ENCODE data around the gene TRAPPC6A.
A peak's percentile ranks its signal among the peaks of the same experiment; 100 is the strongest.

Gene TRAPPC6A, protein sequence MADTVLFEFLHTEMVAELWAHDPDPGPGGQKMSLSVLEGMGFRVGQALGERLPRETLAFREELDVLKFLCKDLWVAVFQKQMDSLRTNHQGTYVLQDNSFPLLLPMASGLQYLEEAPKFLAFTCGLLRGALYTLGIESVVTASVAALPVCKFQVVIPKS

DNA sequence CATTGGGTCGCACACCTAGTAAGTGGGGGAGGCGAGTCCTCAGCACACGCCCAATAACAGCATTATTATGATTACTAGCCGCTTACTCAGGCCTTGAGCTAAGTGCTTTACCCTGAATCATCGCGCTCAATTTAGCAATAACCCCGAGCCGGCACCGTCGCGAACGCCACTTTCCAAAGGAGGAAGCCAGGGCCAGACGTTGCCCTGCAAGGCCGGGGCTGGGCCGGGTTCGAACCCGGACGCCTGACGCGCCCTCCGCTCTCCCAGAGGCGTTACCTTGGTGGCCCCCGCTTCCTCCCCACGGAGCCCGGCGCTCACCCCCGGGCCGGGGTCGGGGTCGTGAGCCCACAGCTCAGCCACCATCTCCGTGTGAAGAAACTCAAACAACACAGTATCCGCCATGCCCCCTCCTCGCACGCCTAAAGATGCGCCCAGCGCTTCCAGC, at the start of gene TRAPPC6A:
Gene TRAPPC6A (minus strand): TSS at position 421 of the 445 bp plus-strand sequence. CDS start 19 bp downstream, at position 402.
- no peaks in the 10 kb centered on the region for H3K9me3 ChIP-seq (ENCODE audit: control insufficient read depth in 1 of 2, low read length in 2 of 2)
- no peaks in the 10 kb centered on the region for H3K27me3 ChIP-seq (ENCODE audit: low read depth, low read length)
- peaks cover 0 to 30% of the 10 kb centered on the region in 2 donors for H3K4me1 ChIP-seq (ENCODE audit: control insufficient read depth in 1 of 2, insufficient read depth in 2 of 2, low read length in 2 of 2)
- H3K27ac ChIP-seq (ENCODE audit: low read length), result peak within 1 kb of the TSS; percentile 92
- H3K4me3 ChIP-seq (ENCODE audit: low read depth in 1 of 2, low read length in 2 of 2), result peak within 1 kb of the TSS; percentile 78 to 82
- H3K36me3 ChIP-seq (ENCODE audit: control insufficient read depth in 1 of 2, insufficient read depth in 2 of 2, low read length in 2 of 2), result peaks cover 5 to 7% of the 10 kb centered on the region in 2 donors

DNA sequence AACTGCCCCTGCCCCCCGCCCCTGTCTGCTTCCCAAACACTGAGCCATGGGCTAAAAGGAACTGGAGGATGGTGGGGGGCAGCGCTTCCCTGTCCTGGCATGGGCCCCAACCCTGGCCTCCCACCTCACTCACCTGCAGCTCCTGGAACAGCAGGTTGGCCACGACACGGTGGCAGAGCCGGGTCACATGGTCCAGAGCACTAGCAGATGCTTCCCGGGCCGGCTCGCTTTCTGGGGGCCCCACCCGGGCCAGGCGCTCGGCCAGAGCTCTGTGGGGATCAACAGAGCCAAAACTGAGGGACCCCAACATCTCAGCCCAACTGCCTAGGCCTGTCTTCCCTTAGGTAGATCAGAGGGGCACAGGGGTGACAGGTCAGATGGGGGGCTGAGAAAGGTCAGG, 46.6 kb upstream of the TRAPPC6A start:
- H3K9me3 ChIP-seq (ENCODE audit: control insufficient read depth in 1 of 2, low read length in 2 of 2), result no peaks in the 10 kb centered on the region
- H3K4me3 ChIP-seq (ENCODE audit: low read depth in 1 of 2, low read length in 2 of 2), result no peak overlapping the region
- H3K4me1 ChIP-seq (ENCODE audit: control insufficient read depth in 1 of 2, insufficient read depth in 2 of 2, low read length in 2 of 2), result no peaks in the 10 kb centered on the region
- no peaks in the 10 kb centered on the region for H3K36me3 ChIP-seq (ENCODE audit: control insufficient read depth in 1 of 2, insufficient read depth in 2 of 2, low read length in 2 of 2)
- H3K27ac ChIP-seq (ENCODE audit: low read length), result no peak overlapping the region
- no peaks in the 10 kb centered on the region for H3K27me3 ChIP-seq (ENCODE audit: low read depth, low read length)

DNA sequence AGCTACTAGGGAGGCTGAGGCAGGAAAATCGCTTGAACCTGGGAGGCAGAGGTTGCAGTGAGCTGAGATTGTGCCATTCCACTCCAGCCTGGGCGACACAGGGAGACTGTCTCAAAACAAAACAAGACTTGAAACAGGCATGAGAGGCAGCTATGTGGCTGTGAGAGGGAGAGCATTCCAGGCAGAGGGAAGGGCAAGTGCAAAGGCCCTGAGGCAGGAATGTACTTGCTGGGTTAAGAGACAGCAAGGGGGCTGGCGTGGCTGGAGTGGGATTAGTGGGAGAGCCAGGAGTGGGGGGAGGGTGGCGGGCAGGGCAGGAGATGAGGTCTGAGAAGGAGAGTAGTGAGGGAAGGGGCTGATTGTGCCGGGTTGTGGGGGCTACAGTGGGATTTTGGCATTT, 45.8 kb upstream of the TRAPPC6A start:
- H3K9me3 ChIP-seq (ENCODE audit: control insufficient read depth in 1 of 2, low read length in 2 of 2), result no peaks in the 10 kb centered on the region
- no peaks in the 10 kb centered on the region for H3K27me3 ChIP-seq (ENCODE audit: low read depth, low read length)
- no peak overlapping the region for H3K4me3 ChIP-seq (ENCODE audit: low read depth in 1 of 2, low read length in 2 of 2)
- no peaks in the 10 kb centered on the region for H3K36me3 ChIP-seq (ENCODE audit: control insufficient read depth in 1 of 2, insufficient read depth in 2 of 2, low read length in 2 of 2)
- no peaks in the 10 kb centered on the region for H3K4me1 ChIP-seq (ENCODE audit: control insufficient read depth in 1 of 2, insufficient read depth in 2 of 2, low read length in 2 of 2)
- no peak overlapping the region for H3K27ac ChIP-seq (ENCODE audit: low read length)

DNA sequence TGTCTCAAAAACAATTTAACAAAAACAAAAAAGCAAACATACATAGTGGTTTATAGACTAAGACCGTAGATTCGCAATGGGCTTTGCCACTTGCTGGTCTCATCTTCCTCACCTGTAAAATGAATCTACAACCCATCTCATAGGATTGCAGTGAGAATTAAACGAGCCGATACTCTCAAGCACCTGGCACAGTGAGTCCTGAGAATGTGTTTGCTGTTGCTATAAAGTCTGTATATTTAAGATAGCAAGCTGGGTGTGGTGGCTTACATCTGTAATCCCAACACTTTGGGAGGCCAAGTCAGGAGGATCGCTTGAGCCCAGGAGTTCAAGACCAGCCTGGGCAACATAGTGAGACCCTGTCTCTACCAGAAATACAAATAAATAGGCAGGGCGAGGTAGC, 44.7 kb upstream of the TRAPPC6A start:
- H3K4me1 ChIP-seq (ENCODE audit: control insufficient read depth in 1 of 2, insufficient read depth in 2 of 2, low read length in 2 of 2), result peaks cover 0 to 1% of the 10 kb centered on the region in 2 donors
- no peaks in the 10 kb centered on the region for H3K36me3 ChIP-seq (ENCODE audit: control insufficient read depth in 1 of 2, insufficient read depth in 2 of 2, low read length in 2 of 2)
- peaks cover 2% of the 10 kb centered on the region for H3K27me3 ChIP-seq (ENCODE audit: low read depth, low read length)
- no peak overlapping the region for H3K27ac ChIP-seq (ENCODE audit: low read length)
- H3K4me3 ChIP-seq (ENCODE audit: low read depth in 1 of 2, low read length in 2 of 2), result no peak overlapping the region
- no peaks in the 10 kb centered on the region for H3K9me3 ChIP-seq (ENCODE audit: control insufficient read depth in 1 of 2, low read length in 2 of 2)

DNA sequence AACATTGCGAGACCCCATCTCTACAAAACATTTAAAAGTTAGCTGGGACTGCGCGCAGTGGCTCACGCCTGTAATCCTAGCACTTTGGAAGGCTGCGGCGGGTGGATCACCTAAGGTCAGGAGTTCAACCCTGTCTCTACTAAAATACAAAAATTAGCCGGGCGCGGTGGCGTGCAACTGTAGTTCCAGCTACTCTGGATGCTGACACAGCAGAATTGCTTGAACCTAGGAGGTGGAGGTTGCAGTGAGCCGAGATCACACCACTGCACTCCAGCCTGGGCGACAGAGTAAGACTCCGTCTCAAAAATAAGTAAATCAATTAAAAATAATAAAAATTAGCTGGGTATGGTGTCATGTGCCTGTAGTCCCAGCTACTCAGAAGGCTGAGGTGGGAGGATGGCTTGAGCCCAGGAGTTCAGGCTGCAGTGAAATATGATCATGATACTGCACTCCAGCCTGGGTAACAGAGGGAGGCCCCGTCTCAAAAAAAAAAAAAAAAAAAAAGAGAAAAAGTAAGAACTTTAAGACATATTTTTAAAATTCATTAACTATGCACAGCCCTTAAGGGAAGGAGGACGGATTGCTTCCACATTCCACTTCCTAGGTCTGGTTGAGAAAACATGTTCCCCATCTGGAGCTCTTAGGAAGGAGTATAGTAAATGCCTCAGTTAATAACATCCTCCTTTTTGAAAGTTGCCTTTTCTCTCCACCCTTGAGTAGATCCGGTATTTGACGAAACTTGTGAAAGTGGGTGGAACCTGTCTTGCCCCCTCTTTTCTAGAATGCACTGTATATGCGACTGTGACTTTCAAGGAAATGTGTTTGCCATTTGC, 41.1 kb upstream of the TRAPPC6A start:
- H3K27ac ChIP-seq (ENCODE audit: low read length), result no peak overlapping the region
- H3K36me3 ChIP-seq (ENCODE audit: control insufficient read depth in 1 of 2, insufficient read depth in 2 of 2, low read length in 2 of 2), result no peaks in the 10 kb centered on the region
- H3K4me3 ChIP-seq (ENCODE audit: low read depth in 1 of 2, low read length in 2 of 2), result no peak overlapping the region
- H3K4me1 ChIP-seq (ENCODE audit: control insufficient read depth in 1 of 2, insufficient read depth in 2 of 2, low read length in 2 of 2), result peaks cover 0 to 13% of the 10 kb centered on the region in 2 donors
- H3K27me3 ChIP-seq (ENCODE audit: low read depth, low read length), result peaks cover 30% of the 10 kb centered on the region
- no peaks in the 10 kb centered on the region for H3K9me3 ChIP-seq (ENCODE audit: control insufficient read depth in 1 of 2, low read length in 2 of 2)

DNA sequence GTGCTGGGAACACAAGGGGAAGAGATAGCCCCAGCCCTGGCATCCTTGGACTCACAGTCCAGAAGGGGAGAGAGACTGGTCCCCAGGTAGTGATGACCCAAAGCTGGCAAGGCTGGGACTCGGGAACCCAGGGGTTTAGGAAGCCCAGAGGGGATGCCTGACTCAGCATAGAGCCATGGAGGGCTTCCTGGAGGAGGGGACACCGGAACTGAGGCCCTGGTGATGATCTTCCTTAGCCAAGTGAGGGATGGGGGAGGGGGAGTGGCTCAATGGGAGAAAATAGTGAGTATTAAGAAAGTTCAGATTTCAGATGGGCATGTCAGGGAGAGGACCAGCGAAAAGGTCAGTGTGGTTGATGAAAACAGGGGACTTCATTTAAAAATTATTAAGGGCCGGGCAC, 40.4 kb upstream of the TRAPPC6A start:
- H3K27me3 ChIP-seq (ENCODE audit: low read depth, low read length), result peaks cover 30% of the 10 kb centered on the region
- H3K4me1 ChIP-seq (ENCODE audit: control insufficient read depth in 1 of 2, insufficient read depth in 2 of 2, low read length in 2 of 2), result peaks cover 0 to 13% of the 10 kb centered on the region in 2 donors
- no peaks in the 10 kb centered on the region for H3K36me3 ChIP-seq (ENCODE audit: control insufficient read depth in 1 of 2, insufficient read depth in 2 of 2, low read length in 2 of 2)
- H3K9me3 ChIP-seq (ENCODE audit: control insufficient read depth in 1 of 2, low read length in 2 of 2), result no peaks in the 10 kb centered on the region
- no peak overlapping the region for H3K4me3 ChIP-seq (ENCODE audit: low read depth in 1 of 2, low read length in 2 of 2)
- no peak overlapping the region for H3K27ac ChIP-seq (ENCODE audit: low read length)

DNA sequence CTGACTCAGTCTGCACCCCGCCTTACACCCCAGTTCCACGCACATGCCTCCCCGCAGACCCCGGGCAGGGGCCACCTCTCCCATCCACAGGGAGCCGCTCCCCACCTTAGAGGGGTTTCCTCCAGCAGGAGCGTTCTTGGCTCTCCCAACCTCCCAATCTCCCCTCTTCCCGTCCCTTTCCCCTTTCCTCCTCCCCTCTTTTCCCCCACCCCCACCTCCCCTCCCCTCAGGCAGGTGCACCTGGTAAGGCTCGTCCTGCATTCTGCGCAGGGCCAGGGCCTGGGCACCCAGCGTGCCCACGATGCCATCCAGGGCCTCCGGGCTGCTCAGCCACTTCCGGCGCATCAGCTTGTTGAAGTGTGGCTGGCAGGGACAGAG, 39.9 kb upstream of the TRAPPC6A start:
- no peak overlapping the region for H3K4me3 ChIP-seq (ENCODE audit: low read depth in 1 of 2, low read length in 2 of 2)
- H3K36me3 ChIP-seq (ENCODE audit: control insufficient read depth in 1 of 2, insufficient read depth in 2 of 2, low read length in 2 of 2), result no peaks in the 10 kb centered on the region
- H3K4me1 ChIP-seq (ENCODE audit: control insufficient read depth in 1 of 2, insufficient read depth in 2 of 2, low read length in 2 of 2), result peaks cover 0 to 13% of the 10 kb centered on the region in 2 donors
- no peaks in the 10 kb centered on the region for H3K9me3 ChIP-seq (ENCODE audit: control insufficient read depth in 1 of 2, low read length in 2 of 2)
- no peak overlapping the region for H3K27ac ChIP-seq (ENCODE audit: low read length)
- peaks cover 30% of the 10 kb centered on the region for H3K27me3 ChIP-seq (ENCODE audit: low read depth, low read length)

DNA sequence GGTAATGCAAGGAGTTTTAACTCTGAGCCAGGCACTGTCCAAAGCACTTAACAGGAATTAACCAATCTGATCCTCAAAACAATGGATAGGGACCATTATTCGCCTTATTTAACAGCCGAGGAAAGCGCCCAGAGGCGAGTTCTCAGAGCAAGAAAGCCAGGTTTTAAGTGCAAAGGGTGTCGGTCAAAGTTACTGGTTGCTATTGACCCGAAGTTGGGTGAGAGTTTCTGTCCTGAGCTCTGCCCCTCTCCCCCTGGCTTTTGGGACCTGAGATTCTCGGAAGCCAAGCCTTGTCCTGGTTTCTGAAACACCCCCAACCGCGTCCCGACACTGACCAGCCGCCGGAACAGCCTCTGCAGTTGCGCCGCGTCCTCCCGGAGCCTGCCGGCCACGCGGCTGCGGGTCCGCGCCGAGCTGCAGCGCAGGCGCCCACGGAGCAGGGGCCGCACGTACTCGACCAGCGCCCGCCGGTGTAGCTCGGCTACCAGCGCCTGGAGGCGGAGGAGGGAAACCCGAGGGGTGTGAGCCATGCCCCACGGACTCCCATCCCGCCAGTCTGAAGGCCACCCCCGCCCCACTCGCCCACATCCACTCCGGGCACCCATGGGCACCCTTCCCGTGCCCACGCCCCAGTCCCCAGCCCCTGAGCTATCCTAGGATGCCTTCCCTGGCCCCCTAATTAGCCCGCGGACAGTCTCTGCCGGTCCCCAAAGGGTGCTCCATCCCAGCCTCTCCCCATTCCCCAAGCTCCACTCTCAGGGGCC, 39.3 kb upstream of the TRAPPC6A start:
- Histone ChIP-seq H3K27me3 (ENCODE audit: low read depth, low read length) (peaks cover 30% of the 10 kb centered on the region), H3K4me3 (ENCODE audit: low read depth in 1 of 2, low read length in 2 of 2) (no peak overlapping the region)

DNA sequence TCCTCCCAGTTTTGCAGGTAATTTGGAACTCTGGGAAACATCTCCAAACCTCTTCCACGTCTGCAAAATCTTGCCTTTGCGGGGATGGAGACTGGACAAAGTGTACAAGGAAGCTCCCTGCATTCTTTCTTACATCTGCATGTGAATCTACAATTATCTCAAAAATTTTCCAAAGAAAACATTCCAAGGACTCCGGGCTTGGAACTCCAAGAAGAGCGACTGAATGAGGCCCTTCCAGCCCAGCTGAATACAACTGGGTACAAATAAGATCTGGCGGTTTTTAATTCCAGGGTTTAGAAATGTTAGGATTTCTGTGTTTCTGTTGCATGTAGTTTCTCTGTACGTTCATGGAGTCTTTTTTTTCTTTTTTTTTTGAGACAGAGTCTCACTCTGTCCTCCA, 38.6 kb upstream of the TRAPPC6A start:
- Histone ChIP-seq H3K9me3 (ENCODE audit: control insufficient read depth in 1 of 2, low read length in 2 of 2) (no peaks in the 10 kb centered on the region), H3K36me3 (ENCODE audit: control insufficient read depth in 1 of 2, insufficient read depth in 2 of 2, low read length in 2 of 2) (no peaks in the 10 kb centered on the region), H3K4me3 (ENCODE audit: low read depth in 1 of 2, low read length in 2 of 2) (no peak overlapping the region), H3K27ac (ENCODE audit: low read length) (no peak overlapping the region), H3K4me1 (ENCODE audit: control insufficient read depth in 1 of 2, insufficient read depth in 2 of 2, low read length in 2 of 2) (peaks cover 0 to 20% of the 10 kb centered on the region in 2 donors), H3K27me3 (ENCODE audit: low read depth, low read length) (peaks cover 30% of the 10 kb centered on the region)

More for the DNA sequence above, 39.3 kb upstream of the TRAPPC6A start:
- no peaks in the 10 kb centered on the region for H3K36me3 ChIP-seq (ENCODE audit: control insufficient read depth in 1 of 2, insufficient read depth in 2 of 2, low read length in 2 of 2)
- H3K9me3 ChIP-seq (ENCODE audit: control insufficient read depth in 1 of 2, low read length in 2 of 2), result no peaks in the 10 kb centered on the region
- H3K4me1 ChIP-seq (ENCODE audit: control insufficient read depth in 1 of 2, insufficient read depth in 2 of 2, low read length in 2 of 2), result peaks cover 0 to 13% of the 10 kb centered on the region in 2 donors
- H3K27ac ChIP-seq (ENCODE audit: low read length), result no peak overlapping the region

DNA sequence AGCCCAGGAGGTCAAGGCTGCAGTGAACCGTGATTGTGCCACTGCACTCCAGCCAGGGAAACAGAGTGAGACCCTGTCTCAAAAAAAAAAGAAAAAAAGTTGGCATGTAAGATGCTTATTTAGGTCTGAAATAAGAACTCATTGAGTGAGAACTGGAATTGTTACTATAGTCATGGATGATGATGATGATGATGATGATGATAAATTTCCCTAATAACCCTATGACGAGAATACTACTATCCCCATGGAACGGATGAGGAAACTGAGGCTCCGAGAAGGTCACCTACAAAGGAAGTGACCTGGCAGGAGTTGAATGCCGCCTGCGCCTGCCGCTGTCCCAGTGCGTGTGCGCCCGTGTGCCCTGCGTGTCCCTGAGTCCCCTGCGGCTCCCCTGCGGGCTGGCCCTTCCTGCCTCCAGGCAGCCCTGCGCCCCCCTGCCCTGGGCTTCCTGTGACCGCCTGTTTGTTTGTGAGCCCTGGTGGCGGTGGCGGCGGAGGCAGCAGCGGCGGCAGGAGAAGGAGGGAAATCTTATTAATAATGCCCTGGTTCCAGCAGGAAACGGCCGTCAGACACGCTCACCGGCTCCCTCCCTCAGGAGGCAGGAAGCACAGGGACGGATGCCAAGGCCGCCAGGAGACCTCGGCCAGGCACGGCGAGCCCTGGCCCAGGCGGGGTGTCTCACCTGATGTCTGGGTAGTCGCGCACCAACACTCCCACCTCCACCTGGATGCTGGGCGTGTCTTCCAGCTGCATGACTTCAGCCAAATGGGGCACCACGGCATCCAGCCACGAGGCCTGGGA, 37.6 kb upstream of the TRAPPC6A start:
- Histone ChIP-seq H3K9me3 (ENCODE audit: control insufficient read depth in 1 of 2, low read length in 2 of 2) (no peaks in the 10 kb centered on the region), H3K27ac (ENCODE audit: low read length) (no peak overlapping the region), H3K4me3 (ENCODE audit: low read depth in 1 of 2, low read length in 2 of 2) (no peak overlapping the region), H3K4me1 (ENCODE audit: control insufficient read depth in 1 of 2, insufficient read depth in 2 of 2, low read length in 2 of 2) (peaks cover 0 to 21% of the 10 kb centered on the region in 2 donors), H3K27me3 (ENCODE audit: low read depth, low read length) (peaks cover 30% of the 10 kb centered on the region), H3K36me3 (ENCODE audit: control insufficient read depth in 1 of 2, insufficient read depth in 2 of 2, low read length in 2 of 2) (no peaks in the 10 kb centered on the region)

Data from muscle layer of duodenum (tissue), 2 donors.